Kidney capillary endothelial cell (primary cell): ENCODE data around the gene CHD3.
"Not testable (repeated sequence)": the region's sequence is repeated elsewhere in the genome, so short reads cannot be mapped to it uniquely, and the experiment has no call there.

Source experiments
- DNase-seq: peaks from one replicate; pipeline ENCODE4 v3.0.0-alpha.2; 2018; ENCODE audit warnings: low spot score

Gene CHD3

GRCh38 chr17:7849751-7850504 is 38.7 kb upstream of the CHD3 start:
- no peak for DNase-seq

DNA sequence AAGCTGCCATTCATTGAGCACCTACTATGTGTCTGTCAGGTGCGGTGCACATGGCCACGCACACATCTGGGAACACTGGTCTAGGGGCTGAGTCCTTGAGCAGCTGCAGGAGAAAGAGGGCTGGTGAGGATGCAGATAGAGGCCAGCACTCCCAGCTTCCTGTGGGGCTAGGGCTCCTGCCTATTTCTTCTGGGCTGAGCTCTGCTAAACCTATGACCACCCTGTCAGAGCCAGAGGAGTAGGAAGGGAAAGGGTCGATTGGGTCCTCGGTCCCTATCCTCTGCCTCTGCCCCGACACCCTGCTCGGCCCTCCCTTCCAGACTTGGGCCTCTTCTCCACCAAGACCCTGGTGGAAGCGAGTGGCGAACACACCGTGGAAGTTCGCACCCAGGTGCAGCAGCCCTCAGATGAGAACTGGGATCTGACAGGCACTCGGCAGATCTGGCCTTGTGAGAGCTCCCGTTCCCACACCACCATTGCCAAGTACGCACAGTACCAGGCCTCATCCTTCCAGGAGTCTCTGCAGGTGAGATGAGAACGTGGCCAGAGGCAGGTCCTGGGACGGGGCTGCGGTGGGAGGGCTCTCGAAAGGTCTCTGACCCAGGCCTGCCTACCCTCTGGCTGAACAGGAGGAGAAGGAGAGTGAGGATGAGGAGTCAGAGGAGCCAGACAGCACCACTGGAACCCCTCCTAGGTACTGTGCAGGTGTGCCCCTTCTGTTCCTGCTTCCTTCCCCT is 37.7 kb upstream of the CHD3 start:
- DNase-seq: no peak

- DNase-seq: peak; percentile 85
Measured at GRCh38 chr17:7851438-7852261, 36.9 kb upstream of the CHD3 start.

GRCh38 chr17:7852262-7852670 is 36.3 kb upstream of the CHD3 start:
- DNase-seq: no peak

- DNase-seq: peak; percentile 18
Measured at GRCh38 chr17:7852919-7853690, 35.5 kb upstream of the CHD3 start.

GRCh38 chr17:7853691-7854038 is 34.9 kb upstream of the CHD3 start:
- DNase-seq: peak; percentile 15

DNA sequence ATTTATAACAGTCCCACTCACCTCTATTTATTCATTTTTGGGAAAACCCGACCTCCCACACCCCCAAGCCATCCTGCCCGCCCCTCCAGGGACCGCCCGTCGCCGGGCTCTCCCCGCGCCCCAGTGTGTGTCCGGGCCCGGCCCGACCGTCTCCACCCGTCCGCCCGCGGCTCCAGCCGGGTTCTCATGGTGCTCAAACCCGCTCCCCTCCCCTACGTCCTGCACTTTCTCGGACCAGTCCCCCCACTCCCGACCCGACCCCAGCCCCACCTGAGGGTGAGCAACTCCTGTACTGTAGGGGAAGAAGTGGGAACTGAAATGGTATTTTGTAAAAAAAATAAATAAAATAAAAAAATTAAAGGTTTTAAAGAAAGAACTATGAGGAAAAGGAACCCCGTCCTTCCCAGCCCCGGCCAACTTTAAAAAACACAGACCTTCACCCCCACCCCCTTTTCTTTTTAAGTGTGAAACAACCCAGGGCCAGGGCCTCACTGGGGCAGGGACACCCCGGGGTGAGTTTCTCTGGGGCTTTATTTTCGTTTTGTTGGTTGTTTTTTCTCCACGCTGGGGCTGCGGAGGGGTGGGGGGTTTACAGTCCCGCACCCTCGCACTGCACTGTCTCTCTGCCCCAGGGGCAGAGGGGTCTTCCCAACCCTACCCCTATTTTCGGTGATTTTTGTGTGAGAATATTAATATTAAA is 34.4 kb upstream of the CHD3 start:
- no peak for DNase-seq

DNA sequence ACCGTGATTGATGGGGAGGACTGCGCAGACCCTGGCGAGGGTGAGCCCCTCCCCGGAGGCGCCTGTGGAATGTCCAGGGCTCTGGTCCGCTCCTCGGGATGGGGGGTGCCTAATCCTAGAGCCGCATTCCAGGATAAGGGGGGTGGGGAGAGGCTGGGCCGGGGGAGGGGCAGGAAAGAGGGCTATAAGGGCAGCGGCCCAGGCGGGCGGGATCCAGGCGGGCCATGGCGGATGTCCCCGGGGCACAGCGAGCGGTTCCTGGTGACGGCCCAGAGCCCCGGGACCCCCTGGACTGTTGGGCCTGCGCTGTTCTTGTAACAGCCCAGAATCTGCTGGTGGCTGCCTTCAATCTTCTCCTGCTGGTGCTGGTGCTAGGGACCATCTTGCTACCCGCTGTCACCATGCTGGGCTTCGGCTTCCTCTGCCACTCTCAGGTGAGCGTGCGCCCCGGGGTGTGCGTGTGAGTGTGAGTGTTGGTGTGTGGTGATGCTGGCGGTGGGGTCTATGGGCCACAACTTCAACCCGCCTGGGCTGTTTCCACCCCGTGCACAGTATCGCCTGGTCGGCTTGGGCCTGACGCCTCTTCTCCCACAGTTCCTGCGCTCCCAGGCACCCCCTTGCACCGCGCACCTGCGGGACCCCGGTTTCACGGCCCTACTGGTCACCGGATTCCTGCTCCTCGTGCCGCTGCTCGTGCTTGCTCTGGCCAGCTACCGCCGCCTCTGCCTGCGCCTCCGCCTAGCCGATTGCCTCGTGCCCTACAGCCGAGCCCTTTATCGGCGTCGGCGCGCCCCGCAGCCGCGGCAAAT is 33.5 kb upstream of the CHD3 start, which contains the start of gene TMEM88:
Gene TMEM88 (plus strand): TSS at position 216 of the 809 bp plus-strand sequence. CDS start 9 bp downstream, at position 225.
- peak; percentile 42 for DNase-seq

- DNase-seq: no peak
Measured at GRCh38 chr17:7855660-7856010, 33.0 kb upstream of the CHD3 start.

GRCh38 chr17:7856011-7856810 is 32.4 kb upstream of the CHD3 start:
- peak; percentile 73 for DNase-seq

DNA sequence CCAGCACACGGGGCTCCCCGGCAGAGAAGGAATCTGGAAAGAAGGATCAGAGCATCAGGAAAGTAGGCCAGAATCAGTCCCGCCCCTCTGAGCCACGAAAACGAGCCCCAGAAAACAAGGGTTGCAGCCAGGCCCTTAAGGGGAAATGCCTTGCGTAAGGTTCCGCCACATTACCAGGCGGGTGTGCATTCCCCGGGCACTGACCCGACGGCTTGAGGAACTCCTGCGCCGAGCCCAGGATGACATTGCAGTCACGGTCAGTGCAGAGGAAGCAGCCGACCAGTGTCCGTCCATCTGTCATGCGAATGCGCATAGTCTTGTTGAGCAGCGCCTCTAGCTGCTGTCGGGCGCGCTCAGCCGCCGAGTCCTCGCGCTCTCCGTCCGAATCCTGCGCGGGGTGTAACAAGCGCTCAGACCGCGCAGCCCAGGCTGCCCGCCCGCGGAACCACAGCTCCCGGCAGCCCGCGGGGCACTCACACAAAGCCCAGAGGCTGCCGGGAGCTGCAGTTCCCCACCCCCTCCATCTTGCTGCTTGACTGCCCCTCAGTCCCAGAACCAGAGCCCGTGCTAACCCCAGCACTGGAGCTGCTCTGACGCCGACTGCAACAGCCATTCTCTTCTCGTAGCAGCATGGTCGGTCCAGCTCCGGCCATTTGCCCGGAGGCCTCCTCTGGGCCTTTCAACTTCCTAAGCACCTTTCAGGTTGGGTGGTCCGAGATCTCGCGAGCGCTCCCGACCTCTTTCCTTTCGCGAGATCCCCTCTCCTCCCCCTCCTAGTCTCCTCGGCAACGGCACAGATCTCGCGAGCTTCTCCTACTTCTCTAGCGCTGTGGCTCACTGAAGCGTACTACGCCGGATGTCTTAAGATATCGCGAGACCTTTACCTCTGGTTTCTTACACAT is 31.5 kb upstream of the CHD3 start, which contains the start of gene NAA38:
Gene NAA38 (minus strand): TSS at position 749 of the 902 bp plus-strand sequence. CDS start 96 bp downstream, at position 653.
- peak; percentile 98 for DNase-seq

- DNase-seq: peak; percentile 91
Measured at GRCh38 chr17:7857713-7858521, 30.7 kb upstream of the CHD3 start, which contains the start of gene CYB5D1. CYB5D1 (plus strand) TSS chr17:7858003; CDS start chr17:7858135, 132 bp downstream.

DNA sequence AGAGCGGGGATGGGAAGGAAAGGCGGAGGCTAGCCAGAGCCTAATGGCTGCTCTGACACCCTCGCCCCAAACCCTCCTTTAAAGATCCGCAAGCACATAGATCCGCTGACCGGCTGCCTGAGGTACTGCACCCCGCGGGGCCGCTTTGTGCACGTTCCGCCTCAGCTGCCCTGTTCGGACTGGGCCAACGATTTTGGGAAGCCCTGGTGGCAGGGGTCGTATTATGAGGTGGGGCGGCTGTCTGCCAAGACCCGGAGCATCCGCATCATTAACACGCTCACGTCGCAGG is 30.1 kb upstream of the CHD3 start:
- DNase-seq: peak; percentile 49

- no peak for DNase-seq
Measured at GRCh38 chr17:7859028-7859427, 29.6 kb upstream of the CHD3 start.

GRCh38 chr17:7862692-7863437 is 25.7 kb upstream of the CHD3 start:
- no peak for DNase-seq

DNA sequence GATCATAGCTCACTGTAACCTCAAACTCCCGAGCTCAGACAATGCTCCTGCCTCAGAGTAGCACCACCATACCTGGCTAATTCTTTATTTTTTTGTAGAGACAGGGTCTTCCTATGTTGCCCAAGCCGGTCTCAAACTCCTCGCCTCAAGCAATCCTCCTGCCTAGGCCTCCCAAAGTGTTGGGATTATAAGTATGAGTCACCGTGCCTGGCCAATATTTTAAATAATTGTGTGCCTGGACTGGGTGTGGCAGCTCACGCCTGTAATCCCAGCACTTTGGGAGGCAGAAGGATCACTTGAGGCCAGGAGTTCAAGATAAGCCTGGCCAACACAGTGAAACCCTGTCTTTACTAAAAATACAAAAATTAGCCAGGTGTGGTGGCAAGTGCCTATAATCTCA is 24.2 kb upstream of the CHD3 start:
- DNase-seq: not testable (repeated sequence)
